Measurements from ENCODE around the gene FBXL4. TPM values are rescaled to one million over a fixed set of nuclear protein-coding genes. Genes with fewer than 3 reads are reported as not detected.

FBXL4 gene
- polyA plus RNA-seq, 1 of the 3 experiments (the other 2 are of a cell fraction): 8.1 TPM

- no peaks in the 10 kb centered on the region for H3K36me3 ChIP-seq (replicated peaks in 1 of 2; ENCODE audit: control insufficient read depth in 1 of 2, insufficient read depth in 2 of 2, low read length in 1 of 2)
- no peaks in the 10 kb centered on the region for H3K9me2 ChIP-seq
- no peaks in the 10 kb centered on the region for H3K4me1 ChIP-seq (ENCODE audit: control insufficient read depth in 1 of 2, insufficient read depth in 2 of 2, low read depth in 1 of 2, low read length in 1 of 2)
- no peaks in the 10 kb centered on the region for H3K9me3 ChIP-seq
- ChIA-PET CTCF (interaction anchor here (1.4 kb wide), 1 partner anchor 10 kb away, joined by 3 read pairs; no protein-coding TSS in a partner anchor), POLR2A (no interaction called here)
- 73% methylated on average over 2 of the region's 2 CpGs for WGBS (ENCODE audit: low lambda C conversion rate)
- TF ChIP-seq TCF12 (IDR thresholded peaks at IDR 0.05) (no peak), MAX (IDR thresholded peaks at IDR 0.05; ENCODE audit: low read depth) (no peak), TAF1 (IDR thresholded peaks at IDR 0.05; ENCODE audit: borderline replicate concordance, low read depth, low read length) (no peak), MEF2A (IDR thresholded peaks at IDR 0.05; ENCODE audit: borderline replicate concordance, low read depth) (no peak), POLR2AphosphoS5 (IDR thresholded peaks at IDR 0.05; ENCODE audit: low read depth, low read length) (no peak), FOXM1 (IDR thresholded peaks at IDR 0.05; ENCODE audit: low read depth) (no peak), YY1 (IDR thresholded peaks at IDR 0.05; ENCODE audit: low read depth) (no peak), FOXJ3 (CRISPR knock-in tag; IDR thresholded peaks at IDR 0.05) (no peak), FOSL2 (IDR thresholded peaks at IDR 0.05; ENCODE audit: borderline replicate concordance, low read depth) (no peak), SMC3 (IDR thresholded peaks at IDR 0.05; ENCODE audit: low read depth, low read length) (no peak), JUND (IDR thresholded peaks at IDR 0.05) (no peak), GABPA (IDR thresholded peaks at IDR 0.05; ENCODE audit: low read depth) (no peak), GATA2 (CRISPR knock-in tag; IDR thresholded peaks at IDR 0.05) (no peak), SIN3A (IDR thresholded peaks at IDR 0.05; ENCODE audit: borderline replicate concordance, low read depth, low read length) (no peak)
- TF ChIP-seq, protein P1, sequence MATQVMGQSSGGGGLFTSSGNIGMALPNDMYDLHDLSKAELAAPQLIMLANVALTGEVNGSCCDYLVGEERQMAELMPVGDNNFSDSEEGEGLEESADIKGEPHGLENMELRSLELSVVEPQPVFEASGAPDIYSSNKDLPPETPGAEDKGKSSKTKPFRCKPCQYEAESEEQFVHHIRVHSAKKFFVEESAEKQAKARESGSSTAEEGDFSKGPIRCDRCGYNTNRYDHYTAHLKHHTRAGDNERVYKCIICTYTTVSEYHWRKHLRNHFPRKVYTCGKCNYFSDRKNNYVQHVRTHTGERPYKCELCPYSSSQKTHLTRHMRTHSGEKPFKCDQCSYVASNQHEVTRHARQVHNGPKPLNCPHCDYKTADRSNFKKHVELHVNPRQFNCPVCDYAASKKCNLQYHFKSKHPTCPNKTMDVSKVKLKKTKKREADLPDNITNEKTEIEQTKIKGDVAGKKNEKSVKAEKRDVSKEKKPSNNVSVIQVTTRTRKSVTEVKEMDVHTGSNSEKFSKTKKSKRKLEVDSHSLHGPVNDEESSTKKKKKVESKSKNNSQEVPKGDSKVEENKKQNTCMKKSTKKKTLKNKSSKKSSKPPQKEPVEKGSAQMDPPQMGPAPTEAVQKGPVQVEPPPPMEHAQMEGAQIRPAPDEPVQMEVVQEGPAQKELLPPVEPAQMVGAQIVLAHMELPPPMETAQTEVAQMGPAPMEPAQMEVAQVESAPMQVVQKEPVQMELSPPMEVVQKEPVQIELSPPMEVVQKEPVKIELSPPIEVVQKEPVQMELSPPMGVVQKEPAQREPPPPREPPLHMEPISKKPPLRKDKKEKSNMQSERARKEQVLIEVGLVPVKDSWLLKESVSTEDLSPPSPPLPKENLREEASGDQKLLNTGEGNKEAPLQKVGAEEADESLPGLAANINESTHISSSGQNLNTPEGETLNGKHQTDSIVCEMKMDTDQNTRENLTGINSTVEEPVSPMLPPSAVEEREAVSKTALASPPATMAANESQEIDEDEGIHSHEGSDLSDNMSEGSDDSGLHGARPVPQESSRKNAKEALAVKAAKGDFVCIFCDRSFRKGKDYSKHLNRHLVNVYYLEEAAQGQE (IDR thresholded peaks at IDR 0.05; ENCODE audit: low read depth, low read length): no peak
- TF ChIP-seq, protein P2, sequence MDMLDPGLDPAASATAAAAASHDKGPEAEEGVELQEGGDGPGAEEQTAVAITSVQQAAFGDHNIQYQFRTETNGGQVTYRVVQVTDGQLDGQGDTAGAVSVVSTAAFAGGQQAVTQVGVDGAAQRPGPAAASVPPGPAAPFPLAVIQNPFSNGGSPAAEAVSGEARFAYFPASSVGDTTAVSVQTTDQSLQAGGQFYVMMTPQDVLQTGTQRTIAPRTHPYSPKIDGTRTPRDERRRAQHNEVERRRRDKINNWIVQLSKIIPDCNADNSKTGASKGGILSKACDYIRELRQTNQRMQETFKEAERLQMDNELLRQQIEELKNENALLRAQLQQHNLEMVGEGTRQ (IDR thresholded peaks at IDR 0.05; ENCODE audit: borderline replicate concordance, low read depth, low read length): no peak
- TF ChIP-seq, protein P3, sequence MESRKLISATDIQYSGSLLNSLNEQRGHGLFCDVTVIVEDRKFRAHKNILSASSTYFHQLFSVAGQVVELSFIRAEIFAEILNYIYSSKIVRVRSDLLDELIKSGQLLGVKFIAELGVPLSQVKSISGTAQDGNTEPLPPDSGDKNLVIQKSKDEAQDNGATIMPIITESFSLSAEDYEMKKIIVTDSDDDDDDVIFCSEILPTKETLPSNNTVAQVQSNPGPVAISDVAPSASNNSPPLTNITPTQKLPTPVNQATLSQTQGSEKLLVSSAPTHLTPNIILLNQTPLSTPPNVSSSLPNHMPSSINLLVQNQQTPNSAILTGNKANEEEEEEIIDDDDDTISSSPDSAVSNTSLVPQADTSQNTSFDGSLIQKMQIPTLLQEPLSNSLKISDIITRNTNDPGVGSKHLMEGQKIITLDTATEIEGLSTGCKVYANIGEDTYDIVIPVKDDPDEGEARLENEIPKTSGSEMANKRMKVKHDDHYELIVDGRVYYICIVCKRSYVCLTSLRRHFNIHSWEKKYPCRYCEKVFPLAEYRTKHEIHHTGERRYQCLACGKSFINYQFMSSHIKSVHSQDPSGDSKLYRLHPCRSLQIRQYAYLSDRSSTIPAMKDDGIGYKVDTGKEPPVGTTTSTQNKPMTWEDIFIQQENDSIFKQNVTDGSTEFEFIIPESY (IDR thresholded peaks at IDR 0.05; ENCODE audit: borderline replicate concordance, low read depth): no peak
- TF ChIP-seq, protein P4, sequence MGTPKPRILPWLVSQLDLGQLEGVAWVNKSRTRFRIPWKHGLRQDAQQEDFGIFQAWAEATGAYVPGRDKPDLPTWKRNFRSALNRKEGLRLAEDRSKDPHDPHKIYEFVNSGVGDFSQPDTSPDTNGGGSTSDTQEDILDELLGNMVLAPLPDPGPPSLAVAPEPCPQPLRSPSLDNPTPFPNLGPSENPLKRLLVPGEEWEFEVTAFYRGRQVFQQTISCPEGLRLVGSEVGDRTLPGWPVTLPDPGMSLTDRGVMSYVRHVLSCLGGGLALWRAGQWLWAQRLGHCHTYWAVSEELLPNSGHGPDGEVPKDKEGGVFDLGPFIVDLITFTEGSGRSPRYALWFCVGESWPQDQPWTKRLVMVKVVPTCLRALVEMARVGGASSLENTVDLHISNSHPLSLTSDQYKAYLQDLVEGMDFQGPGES (IDR thresholded peaks at IDR 0.05; ENCODE audit: low read depth, low read length): no peak
- H3K27me3 ChIP-seq (ENCODE audit: insufficient read depth): no peaks in the 10 kb centered on the region
- no peaks in the 10 kb centered on the region for H3F3A ChIP-seq (replicated peaks; ENCODE audit: insufficient read depth)
- no peak for DNase-seq
- H3K4me3 ChIP-seq (ENCODE audit: low read depth in 2 of 2, low read length in 1 of 2): no peak overlapping the region
- no peaks in the 10 kb centered on the region for H4K20me1 ChIP-seq (ENCODE audit: insufficient read depth)
- no peak overlapping the region for H3K27ac ChIP-seq (ENCODE audit: low read depth in 2 of 2, low read length in 1 of 2)
- no peak overlapping the region for H2AFZ ChIP-seq (ENCODE audit: low read depth)
- H3K79me2 ChIP-seq (ENCODE audit: insufficient read depth): no peaks in the 10 kb centered on the region
- H3K9ac ChIP-seq: no peak overlapping the region
- H3K4me2 ChIP-seq: no peak overlapping the region
These were observed 33.1 kb upstream of the FBXL4 start for GRCh38 chr6:98980819-98981218.
